Islet of Langerhans (tissue), 1 donor: ENCODE measurements around the gene ACSL6.

Experiments
- FAIRE-seq: peaks from one replicate; lab custom pipeline; 2011; peaks lifted over from hg19 to GRCh38; lab: Jason Lieb, UNC

ACSL6 gene

GRCh38 chr5:131999441-132000240 is 11.8 kb downstream of the ACSL6 start:
- FAIRE-seq, result no peak

GRCh38 chr5:131999041-131999440 is 12.4 kb downstream of the ACSL6 start:
- no peak for FAIRE-seq

- no peak for FAIRE-seq
Observed at GRCh38 chr5:131998431-131999040, 12.9 kb downstream of the ACSL6 start.

GRCh38 chr5:131997727-131998117 is 13.7 kb downstream of the ACSL6 start:
- no peak for FAIRE-seq

GRCh38 chr5:131997026-131997726 is 14.3 kb downstream of the ACSL6 start:
- FAIRE-seq, result no peak

GRCh38 chr5:131996210-131997025 is 15.0 kb downstream of the ACSL6 start:
- no peak for FAIRE-seq

GRCh38 chr5:131994533-131995226 is 16.8 kb downstream of the ACSL6 start:
- FAIRE-seq, result no peak

- no peak for FAIRE-seq
Observed at GRCh38 chr5:131994090-131994489, 17.4 kb downstream of the ACSL6 start.

GRCh38 chr5:131993676-131994075 is 17.8 kb downstream of the ACSL6 start:
- FAIRE-seq, result no peak

- no peak for FAIRE-seq
Observed at GRCh38 chr5:131992370-131992769, 19.1 kb downstream of the ACSL6 start.

GRCh38 chr5:131991593-131992324 is 19.7 kb downstream of the ACSL6 start:
- FAIRE-seq, result no peak

- FAIRE-seq, result no peak
Observed at GRCh38 chr5:131990716-131991115, 20.7 kb downstream of the ACSL6 start.

- no peak for FAIRE-seq
Observed at GRCh38 chr5:131988601-131989000, 22.9 kb downstream of the ACSL6 start.

GRCh38 chr5:131987251-131987650 is 24.2 kb downstream of the ACSL6 start:
- no peak for FAIRE-seq

GRCh38 chr5:131986161-131986912 is 25.1 kb downstream of the ACSL6 start:
- FAIRE-seq, result no peak

- FAIRE-seq, result no peak
Observed at GRCh38 chr5:131984956-131985665, 26.3 kb downstream of the ACSL6 start.

GRCh38 chr5:131983244-131983771 is 28.1 kb downstream of the ACSL6 start:
- no peak for FAIRE-seq

- FAIRE-seq, result no peak
Observed at GRCh38 chr5:131981516-131981915, 29.9 kb downstream of the ACSL6 start.

GRCh38 chr5:131980696-131981095 is 30.8 kb downstream of the ACSL6 start:
- no peak for FAIRE-seq
